SK-MEL-5 (cell line): ENCODE data around the gene DZANK1. TPM values are rescaled to one million over a fixed set of nuclear protein-coding genes. Genes with fewer than 3 reads are reported as not detected.
"Not testable (repeated sequence)": the region's sequence is repeated elsewhere in the genome, so short reads cannot be mapped to it uniquely, and the experiment has no call there.

ENCODE experiments used
- DNase-seq: peaks from one replicate; pipeline ENCODE4 v3.0.0-alpha.2; 2016; ENCODE audit warnings: low read depth, low spot score
- in situ Hi-C: cut with HindIII; loops from 2 replicates; pipeline ENCODE4 v1.10.0; 2016; ENCODE audit warnings: low sequenced_read_pairs, high pct_unique_total_duplicates, low pct_unique_long_range_greater_than_20kb
- polyA plus RNA-seq, 2 experiments: library from polyadenylated mRNA; depleted of rRNA; stranded (reverse); fragments of >200 nt; gene quantifications; 2 replicates each; pipeline ENCODE4 v1.2.3, GENCODE V29; 2015
- total RNA-seq: library from RNA; depleted of rRNA; stranded (reverse); fragments of >200 nt; shearing (Covaris generic); gene quantifications from 2 replicates; pipeline ENCODE4 v1.2.3, GENCODE V29; 2014; rRNA removed

DZANK1 gene
- 2.7 and 4.6 TPM in 2 replicates for total RNA-seq
- polyA plus RNA-seq (2015; cell fraction: cytosol; rRNA removed): 3.7 and 6.3 TPM in 2 replicates
- polyA plus RNA-seq (2015; cell fraction: nucleus; rRNA removed): 9.5 and 12.8 TPM in 2 replicates

DNA sequence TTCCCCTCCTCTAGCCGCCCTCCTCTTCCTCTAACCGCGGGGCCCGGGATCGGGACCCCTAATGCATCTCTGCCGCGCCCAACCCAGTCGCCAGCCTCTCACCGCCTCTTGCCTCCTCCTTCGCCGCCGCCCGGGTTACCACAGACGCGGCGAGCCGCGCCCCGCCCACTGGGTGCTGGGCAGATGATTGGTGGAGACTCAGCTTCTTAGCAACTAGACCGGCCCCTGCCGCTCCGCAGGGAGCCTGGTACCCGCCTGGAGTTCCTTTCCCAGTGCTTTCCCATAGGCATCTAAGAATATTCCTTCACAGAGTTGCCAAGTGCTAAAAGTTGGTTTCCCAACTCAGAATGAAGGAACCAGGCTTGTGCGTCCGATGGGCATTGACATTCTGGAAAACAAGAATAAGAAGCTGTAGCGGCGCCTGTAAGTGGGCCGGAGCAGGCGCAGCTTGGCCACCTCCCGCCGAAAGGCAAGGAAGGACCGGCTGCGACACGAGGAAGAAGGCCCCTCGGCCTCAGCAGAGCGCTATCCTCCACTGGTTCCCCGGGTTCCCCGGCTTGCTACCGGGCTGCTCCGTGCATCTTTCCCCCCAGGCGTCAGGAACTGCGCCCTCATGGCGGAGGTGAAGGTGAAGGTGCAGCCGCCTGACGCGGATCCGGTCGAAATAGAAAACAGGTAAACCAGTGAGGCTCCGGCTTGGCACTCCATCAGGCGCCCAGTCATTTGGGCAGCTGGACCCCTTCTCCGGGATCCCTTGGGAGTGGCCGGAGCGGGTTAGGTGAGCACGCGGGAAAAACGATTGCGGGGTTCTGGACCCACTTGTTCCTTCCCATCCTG, at the start of gene DZANK1, which contains the start of gene POLR3F:
DZANK1 (minus strand) TSS at position 137 of the 837 bp plus-strand sequence. CDS start 1,672 bp downstream, outside the sequence.
POLR3F (plus strand) TSS at position 497 of the 837 bp plus-strand sequence; CDS start at position 614, 117 bp downstream.
- in situ Hi-C loops: no loop called here
- peak; percentile 97 for DNase-seq

DNA sequence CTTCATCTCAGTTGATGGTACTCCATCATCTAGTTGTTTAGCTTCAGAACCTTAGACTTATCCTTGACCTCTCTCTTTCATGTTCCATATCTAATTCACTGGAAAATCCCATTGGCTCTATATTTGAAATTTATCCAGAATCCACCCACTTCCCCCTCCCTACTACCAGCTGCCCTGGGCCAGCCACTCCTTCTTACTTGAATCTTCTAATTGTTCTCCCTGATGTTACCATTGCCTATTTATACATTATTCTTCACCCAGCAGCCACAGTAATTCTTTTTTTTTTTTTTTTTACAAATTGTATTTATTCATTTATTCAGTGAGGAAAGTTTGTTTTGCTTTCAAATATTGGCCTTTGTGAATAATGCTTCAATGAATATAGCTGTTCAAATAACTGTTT, 49.1 kb upstream of the DZANK1 start:
- in situ Hi-C loops: no loop called here
- no peak for DNase-seq

DNA sequence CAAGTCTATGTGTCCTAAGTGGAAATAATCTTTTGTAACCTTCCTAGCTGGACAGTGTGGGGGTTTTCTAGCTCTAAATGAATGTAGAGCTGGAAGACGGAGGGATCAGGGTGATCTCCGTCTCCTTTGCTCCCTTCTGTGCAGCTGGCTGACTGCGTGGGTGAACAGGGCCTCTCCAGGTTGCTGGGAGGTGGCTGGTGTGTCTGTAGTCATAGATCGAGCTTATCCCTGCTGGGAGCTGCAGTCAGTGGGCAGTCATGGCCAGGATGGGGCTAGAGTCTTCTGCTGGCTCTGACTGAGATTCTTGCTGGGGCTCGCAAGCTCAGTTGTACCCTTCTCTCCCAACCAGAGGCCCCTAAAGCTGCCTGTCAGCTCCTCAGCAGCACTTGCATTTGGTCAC, 47.3 kb upstream of the DZANK1 start:
- in situ Hi-C loops: no loop called here
- no peak for DNase-seq

DNA sequence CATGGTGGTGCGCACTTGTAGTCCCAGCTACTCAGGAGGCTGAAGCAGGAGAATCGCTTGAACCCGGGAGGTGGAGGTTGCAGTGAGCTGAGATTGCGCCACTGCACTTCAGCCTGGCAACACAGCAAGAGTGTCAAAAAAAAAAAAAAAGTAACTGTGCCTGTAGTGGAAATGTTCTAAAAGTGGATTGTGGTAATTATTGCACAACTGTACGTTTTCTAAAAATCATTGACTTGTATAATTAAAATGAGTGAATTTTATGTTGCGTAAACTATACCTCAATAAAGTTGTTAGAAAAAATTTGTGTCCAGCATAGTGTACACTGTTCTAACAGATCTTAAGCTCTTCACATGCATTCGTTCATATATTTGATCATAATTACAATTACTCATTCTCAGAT, 46.4 kb upstream of the DZANK1 start:
- no peak for DNase-seq
- in situ Hi-C loops: no loop called here

GRCh38 chr20:18511571-18511970, 44.7 kb upstream of the DZANK1 start:
- no peak for DNase-seq
- in situ Hi-C loops: no loop called here

- DNase-seq: peak; percentile 98
- in situ Hi-C loops: no loop called here
Measured at GRCh38 chr20:18507218-18508191, 40.7 kb upstream of the DZANK1 start, which contains the start of gene SEC23B. Gene SEC23B, plus strand, starts transcription at chr20:18507940. Its CDS starts 2,896 bp downstream, at chr20:18510836.

DNA sequence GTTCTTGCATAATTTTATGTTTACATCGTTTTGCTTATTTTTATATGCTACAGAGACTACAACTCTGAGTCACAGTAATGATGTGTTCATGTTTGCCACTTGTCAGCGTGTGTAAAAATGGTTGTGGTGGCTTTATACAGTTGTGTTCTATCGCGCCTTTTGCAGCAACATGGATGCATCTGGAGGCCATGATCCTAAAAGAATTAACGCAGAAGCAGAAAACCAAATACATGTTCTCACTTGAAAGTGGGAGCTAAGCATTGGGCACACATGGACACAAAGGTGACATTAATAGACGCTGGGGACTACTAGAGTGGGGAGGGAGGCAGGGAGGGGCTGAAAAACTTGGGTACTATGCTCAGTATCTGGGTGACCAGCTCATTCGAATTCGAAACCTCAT, 39.9 kb upstream of the DZANK1 start:
- no peak for DNase-seq
- in situ Hi-C loops: no loop called here

DNA sequence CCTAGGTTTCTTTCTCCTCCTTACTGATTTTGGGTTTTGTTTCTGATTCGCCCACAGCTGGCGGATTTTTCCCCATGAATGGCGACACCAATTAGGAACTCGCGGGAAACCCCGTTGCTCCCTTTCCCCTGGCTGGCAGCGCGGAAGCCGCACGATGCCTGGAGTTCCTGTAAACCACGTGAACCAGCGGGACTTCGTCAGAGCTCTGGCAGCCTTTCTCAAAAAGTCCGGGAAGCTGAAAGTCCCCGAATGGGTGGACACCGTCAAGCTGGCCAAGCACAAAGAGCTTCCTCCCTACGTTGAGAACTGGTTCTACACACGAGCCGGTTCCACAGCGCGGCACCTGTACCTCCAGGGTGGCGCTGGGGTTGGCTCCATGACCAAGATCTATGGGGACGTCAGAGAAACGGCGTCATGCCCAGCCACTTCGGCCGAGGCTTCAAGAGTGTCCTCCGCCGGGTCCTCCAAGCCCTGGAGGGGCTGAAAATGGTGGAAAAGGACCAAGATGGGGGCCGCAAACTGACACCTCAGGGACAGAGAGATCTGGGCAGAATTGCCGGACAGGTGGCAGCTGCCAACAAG, 37.7 kb upstream of the DZANK1 start:
- DNase-seq: no peak
- in situ Hi-C loops: no loop called here

- DNase-seq, in situ Hi-C loops: not testable (repeated sequence)
Measured at GRCh38 chr20:18501672-18502071, 34.8 kb upstream of the DZANK1 start.

DNA sequence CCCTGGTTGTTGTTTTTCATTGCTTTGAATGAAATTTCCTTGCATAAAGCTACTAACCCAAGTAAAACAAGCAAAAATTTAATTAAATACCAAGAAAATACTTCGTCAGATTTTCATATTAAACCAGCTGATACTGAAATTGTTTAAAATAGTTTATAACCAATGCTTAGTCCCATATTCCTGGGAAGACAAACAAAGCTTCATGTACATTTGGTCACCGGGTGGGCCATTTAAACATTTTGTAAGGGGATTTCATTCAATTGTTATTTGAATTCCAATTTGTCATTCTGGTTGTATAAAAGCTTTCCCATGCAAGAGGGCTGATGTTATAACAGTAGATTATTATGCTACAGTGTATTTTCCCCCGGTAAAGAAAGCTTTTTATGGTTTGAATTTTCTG, 30.8 kb upstream of the DZANK1 start:
- in situ Hi-C loops: no loop called here

DNA sequence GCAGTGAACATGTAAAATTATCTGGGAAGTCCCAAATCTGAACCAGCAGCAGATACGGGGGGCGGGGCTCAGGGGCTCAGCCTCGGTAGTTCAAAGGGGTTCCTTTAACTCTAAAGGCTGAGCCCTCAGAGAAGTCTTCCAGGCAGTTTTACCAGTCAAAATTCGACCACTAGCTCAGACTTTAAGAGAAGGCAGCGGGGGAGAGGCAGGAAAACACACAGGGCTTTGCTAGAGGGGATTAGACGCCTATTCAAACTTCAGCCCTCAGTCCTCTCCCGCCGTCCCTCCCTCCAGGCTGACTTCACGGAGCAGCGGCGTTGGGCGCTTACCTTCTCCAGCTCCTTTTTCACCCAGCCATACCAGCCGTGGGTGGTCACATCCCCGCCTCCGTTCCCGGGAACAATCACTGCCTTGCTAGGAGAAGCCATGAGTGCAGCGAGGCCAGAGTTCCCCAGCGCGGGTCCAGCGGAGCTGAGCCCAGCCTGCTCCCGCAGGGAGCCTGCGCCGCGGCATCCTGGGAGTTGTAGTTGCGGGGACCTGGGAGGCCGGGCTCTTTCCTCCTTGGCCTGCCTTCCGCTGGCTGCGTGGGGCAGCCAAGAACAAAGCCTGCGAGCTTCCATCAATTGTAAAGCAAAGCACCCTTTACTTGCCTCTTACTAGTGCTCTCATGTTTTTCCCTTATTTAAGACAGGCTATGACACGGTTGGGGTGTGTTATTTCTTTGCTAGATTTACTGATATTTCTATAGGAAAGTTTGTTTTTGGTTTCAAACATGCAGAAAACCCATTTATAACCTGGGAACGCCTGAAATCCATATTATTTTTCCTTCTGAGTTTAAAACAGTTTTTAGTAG, 30.1 kb upstream of the DZANK1 start, which contains the start of gene RBBP9:
RBBP9 (minus strand) TSS at position 486 of the 853 bp plus-strand sequence; CDS start at position 428, 58 bp downstream.
- DNase-seq: peak; percentile 87
- in situ Hi-C loops: no loop called here

More for the DNA sequence above, 30.8 kb upstream of the DZANK1 start:
- DNase-seq: no peak

- in situ Hi-C loops: no loop called here
- DNase-seq: no peak
Measured at GRCh38 chr20:18496042-18496441, 29.2 kb upstream of the DZANK1 start.

DNA sequence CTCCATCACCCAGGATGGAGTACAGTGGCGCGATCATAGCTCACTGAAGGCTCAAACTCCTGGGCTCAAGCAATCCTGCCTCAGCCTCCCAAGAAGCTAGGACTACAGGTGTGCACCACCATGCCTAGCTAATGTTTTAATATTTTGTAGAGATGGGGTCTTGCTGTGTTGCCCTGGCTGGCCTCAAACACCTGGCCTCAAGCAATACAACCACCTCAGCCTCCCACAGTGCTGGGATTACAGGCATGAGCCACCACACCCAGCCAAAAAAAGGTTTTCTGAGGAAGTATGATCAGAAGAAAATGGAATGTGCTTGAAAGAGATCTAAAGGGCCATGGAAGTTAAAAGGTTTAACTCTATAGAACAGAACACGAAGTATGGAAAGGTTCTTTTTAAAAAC, 21.5 kb upstream of the DZANK1 start:
- DNase-seq: no peak
- in situ Hi-C loops: no loop called here

- in situ Hi-C loops: no loop called here
- no peak for DNase-seq
Measured at GRCh38 chr20:18481596-18481995, 14.8 kb upstream of the DZANK1 start.

DNA sequence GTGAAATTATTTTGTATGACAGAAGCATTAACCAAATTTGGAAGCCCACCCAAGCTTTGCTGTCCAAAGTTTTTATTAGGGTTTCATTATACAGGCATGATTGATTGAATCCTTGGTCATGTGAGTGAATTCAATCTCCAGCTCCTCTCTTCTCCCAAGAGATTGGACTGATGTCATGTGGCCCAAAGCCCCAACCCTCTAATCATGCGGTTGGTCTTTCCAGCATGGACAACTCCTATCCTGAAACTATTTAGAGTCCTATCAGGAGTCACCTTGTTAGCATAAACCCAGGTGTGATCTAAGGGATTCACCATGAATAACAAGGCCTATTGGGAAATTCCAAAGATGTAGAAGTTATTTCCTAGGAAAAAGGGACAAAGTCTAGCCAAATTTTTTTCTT, 11.0 kb upstream of the DZANK1 start:
- peak; percentile 25 for DNase-seq

DNA sequence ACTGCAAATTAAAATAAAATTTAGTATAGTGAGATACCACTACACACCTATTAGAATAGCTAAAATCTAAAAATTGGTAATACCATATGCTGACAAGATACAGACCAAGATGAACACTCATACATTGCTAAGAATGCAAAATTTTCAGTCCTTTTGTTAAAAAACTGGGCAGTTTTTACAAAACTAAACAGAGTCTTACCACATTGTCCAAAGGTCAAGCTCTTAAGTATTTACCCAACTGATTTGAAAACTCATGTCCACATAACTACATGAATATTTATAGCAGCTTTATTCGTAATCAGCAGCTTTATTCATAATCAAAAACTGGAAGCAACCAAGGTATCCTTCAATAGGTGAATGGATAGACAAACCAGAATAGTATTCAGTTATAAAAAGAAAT, 10.4 kb upstream of the DZANK1 start:
- in situ Hi-C loops: no loop called here
- no peak for DNase-seq

More for the DNA sequence above, 11.0 kb upstream of the DZANK1 start:
- in situ Hi-C loops: no loop called here

DNA sequence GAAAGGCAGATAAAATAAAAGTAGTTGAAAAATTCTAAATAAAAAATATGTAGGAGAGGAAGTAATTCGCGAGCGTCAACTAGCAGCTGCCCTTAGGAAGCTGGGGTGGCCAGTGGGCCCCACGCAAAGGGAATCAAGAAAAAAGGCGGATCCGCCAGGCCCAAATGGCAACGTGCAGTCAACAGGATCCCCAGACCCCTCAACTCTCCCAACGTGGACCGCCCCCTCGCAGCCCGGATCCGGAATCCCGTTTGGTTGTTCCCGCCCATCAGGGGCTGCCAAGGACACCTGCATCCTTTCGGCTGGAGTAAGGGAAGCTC, 296 bp downstream of the DZANK1 start:
- in situ Hi-C loops: no loop called here
- DNase-seq: no peak
